ENCODE results near the gene ARMS2. TPM values are rescaled to one million over a fixed set of nuclear protein-coding genes. Genes with fewer than 3 reads are reported as not detected.

The ARMS2 gene
- total RNA-seq, 2 experiments from 2014 or later = not detected

GRCh38 chr10:122485670-122486069 is 31.2 kb downstream of the ARMS2 start:
- Mint-ChIP-seq H3K27ac (no peak overlapping the region), H3K27me3 (peaks cover 2% of the 10 kb centered on the region), H3K4me1 (ENCODE audit: low read depth) (peaks cover 1% of the 10 kb centered on the region), H3K36me3 (ENCODE audit: low read depth) (no peaks in the 10 kb centered on the region), H3K9me3 (peaks cover 3% of the 10 kb centered on the region), H3K4me3 (no peak overlapping the region)
- DNase-seq (no peak), ATAC-seq (no peak)
- intact Hi-C loops (cut with micrococcal nuclease) = no loop called here
- POLR2A ChIA-PET = no interaction called here
- CTCF ChIA-PET = interaction anchor here (1.2 kb wide), 1 partner anchor 19 kb away, joined by 3 read pairs; no protein-coding TSS in a partner anchor
- TF ChIP-seq CTCF (IDR thresholded peaks at IDR 0.05) = no peak

GRCh38 chr10:122486406-122487080 is 32.1 kb downstream of the ARMS2 start:
- H3K27ac Mint-ChIP-seq = no peak overlapping the region
- TF ChIP-seq CTCF (IDR thresholded peaks at IDR 0.05) = no peak
- H3K36me3 Mint-ChIP-seq (ENCODE audit: low read depth) = no peaks in the 10 kb centered on the region
- intact Hi-C loops (cut with micrococcal nuclease) = no loop called here
- CTCF ChIA-PET = interaction anchor here (1.2 to 1.6 kb wide), 2 partner anchors 10 to 20 kb away, joined by 3 to 4 read pairs; no protein-coding TSS in a partner anchor
- POLR2A ChIA-PET = no interaction called here
- H3K4me3 Mint-ChIP-seq = no peak overlapping the region
- H3K9me3 Mint-ChIP-seq = peaks cover 3% of the 10 kb centered on the region
- peaks cover 2% of the 10 kb centered on the region for H3K27me3 Mint-ChIP-seq
- ATAC-seq = no peak
- peaks cover 7% of the 10 kb centered on the region for H3K4me1 Mint-ChIP-seq (ENCODE audit: low read depth)
- DNase-seq = no peak

- TF ChIP-seq CTCF (IDR thresholded peaks at IDR 0.05) = no peak
- H3K27ac Mint-ChIP-seq = no peak overlapping the region
- peaks cover 10% of the 10 kb centered on the region for H3K4me1 Mint-ChIP-seq (ENCODE audit: low read depth)
- H3K4me3 Mint-ChIP-seq = no peak overlapping the region
- H3K9me3 Mint-ChIP-seq = no peaks in the 10 kb centered on the region
- ATAC-seq (no peak), DNase-seq (no peak)
- intact Hi-C loops (cut with micrococcal nuclease) = no loop called here
- peaks cover 2% of the 10 kb centered on the region for H3K27me3 Mint-ChIP-seq
- no peaks in the 10 kb centered on the region for H3K36me3 Mint-ChIP-seq (ENCODE audit: low read depth)
- CTCF ChIA-PET = interaction anchor here (1.6 kb wide), 1 partner anchor 10 kb away, joined by 4 read pairs; no protein-coding TSS in a partner anchor
- POLR2A ChIA-PET = no interaction called here
Measured at GRCh38 chr10:122487174-122487765, 32.8 kb downstream of the ARMS2 start.

GRCh38 chr10:122490268-122490667 is 35.8 kb downstream of the ARMS2 start:
- Mint-ChIP-seq H3K4me1 (ENCODE audit: low read depth) (peaks cover 10% of the 10 kb centered on the region), H3K9me3 (no peaks in the 10 kb centered on the region), H3K36me3 (ENCODE audit: low read depth) (no peaks in the 10 kb centered on the region), H3K27ac (no peak overlapping the region), H3K4me3 (no peak overlapping the region), H3K27me3 (peaks cover 6% of the 10 kb centered on the region)
- TF ChIP-seq CTCF (IDR thresholded peaks at IDR 0.05) = no peak
- no peak for DNase-seq
- ChIA-PET POLR2A (interaction anchor here (0.7 kb wide), 1 partner anchor 24 kb away, joined by 3 read pairs; no protein-coding TSS in a partner anchor), CTCF (interaction anchor here (1.0 to 1.6 kb wide), 4 partner anchors 15 to 75 kb away, joined by 3 to 4 read pairs (median 3); no protein-coding TSS in a partner anchor)
- intact Hi-C loops (cut with micrococcal nuclease) = no loop called here
- ATAC-seq = no peak

Data from activated CD8-positive, alpha-beta T cell treated with anti-CD3 and anti-CD28 coated beads for 36 hours (primary cell).